ENCODE measurements around the gene LETM1. TPM values are rescaled to one million over a fixed set of nuclear protein-coding genes. Genes with fewer than 3 reads are reported as not detected.

LETM1 gene
- total and polyA plus RNA-seq, 2 experiments from 2014 or later = 23.3 to 68.9 TPM

DNA sequence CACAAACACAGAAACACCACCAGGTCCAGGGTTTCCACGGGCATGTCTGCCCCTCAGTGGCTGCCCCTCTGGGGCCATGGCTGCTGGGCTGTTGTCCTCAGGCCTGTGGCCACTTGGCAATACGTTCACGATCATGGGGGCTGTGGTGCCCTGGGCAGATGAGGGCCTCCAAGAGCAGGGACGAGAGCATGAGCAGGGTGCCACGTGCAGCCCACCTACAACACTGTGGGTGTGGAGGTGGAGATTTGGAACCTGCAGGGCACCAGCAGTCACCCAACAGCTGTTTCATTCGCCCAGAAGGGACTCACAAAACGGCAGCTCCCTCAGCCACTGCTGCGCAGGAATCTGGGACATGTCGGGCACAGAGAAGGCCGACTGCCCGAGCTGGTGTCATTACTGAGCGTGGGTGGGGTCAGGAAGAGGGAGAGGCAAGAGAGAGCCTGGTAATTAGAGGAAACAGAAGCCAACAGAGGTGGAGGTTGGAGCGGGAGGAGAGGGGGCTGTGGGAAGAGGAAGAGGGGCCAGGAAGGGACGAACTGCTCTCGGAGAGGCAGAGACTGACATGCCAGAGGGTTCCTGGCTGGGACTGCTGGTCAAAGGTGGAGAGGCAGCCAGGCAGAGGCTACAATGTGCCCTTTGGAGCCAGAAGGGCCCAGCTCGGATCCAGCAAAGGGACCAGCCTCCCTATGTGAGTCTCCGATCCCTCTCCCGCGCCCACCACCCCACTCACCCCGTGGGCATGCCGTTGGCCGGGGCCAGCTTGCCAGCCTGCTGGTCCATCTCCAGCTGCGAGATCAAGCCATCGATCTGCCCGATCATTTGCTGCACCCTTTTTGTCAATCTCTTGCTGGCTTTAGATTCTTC is 39.7 kb downstream of the LETM1 start (continued):
- no peak for TF ChIP-seq ZNF114 (CRISPR knock-in tag; IDR thresholded peaks at IDR 0.05)
- no peak for TF ChIP-seq EZH2phosphoT487 (IDR thresholded peaks at IDR 0.05; ENCODE audit: unreplicated experiment)
- no peak for TF ChIP-seq EZH2 (IDR thresholded peaks at IDR 0.05; ENCODE audit: low read depth, unreplicated experiment)
- TF ChIP-seq ZNF331 (CRISPR knock-in tag; IDR thresholded peaks at IDR 0.05; ENCODE audit: low read depth) = no peak
- TF ChIP-seq, protein P1, sequence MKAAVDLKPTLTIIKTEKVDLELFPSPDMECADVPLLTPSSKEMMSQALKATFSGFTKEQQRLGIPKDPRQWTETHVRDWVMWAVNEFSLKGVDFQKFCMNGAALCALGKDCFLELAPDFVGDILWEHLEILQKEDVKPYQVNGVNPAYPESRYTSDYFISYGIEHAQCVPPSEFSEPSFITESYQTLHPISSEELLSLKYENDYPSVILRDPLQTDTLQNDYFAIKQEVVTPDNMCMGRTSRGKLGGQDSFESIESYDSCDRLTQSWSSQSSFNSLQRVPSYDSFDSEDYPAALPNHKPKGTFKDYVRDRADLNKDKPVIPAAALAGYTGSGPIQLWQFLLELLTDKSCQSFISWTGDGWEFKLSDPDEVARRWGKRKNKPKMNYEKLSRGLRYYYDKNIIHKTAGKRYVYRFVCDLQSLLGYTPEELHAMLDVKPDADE (IDR thresholded peaks at IDR 0.05) = no peak
- TF ChIP-seq STAT1 (IDR thresholded peaks at IDR 0.05; ENCODE audit: unreplicated experiment) = no peak
- no peak for TF ChIP-seq NANOG (IDR thresholded peaks at IDR 0.05; ENCODE audit: borderline replicate concordance)

DNA sequence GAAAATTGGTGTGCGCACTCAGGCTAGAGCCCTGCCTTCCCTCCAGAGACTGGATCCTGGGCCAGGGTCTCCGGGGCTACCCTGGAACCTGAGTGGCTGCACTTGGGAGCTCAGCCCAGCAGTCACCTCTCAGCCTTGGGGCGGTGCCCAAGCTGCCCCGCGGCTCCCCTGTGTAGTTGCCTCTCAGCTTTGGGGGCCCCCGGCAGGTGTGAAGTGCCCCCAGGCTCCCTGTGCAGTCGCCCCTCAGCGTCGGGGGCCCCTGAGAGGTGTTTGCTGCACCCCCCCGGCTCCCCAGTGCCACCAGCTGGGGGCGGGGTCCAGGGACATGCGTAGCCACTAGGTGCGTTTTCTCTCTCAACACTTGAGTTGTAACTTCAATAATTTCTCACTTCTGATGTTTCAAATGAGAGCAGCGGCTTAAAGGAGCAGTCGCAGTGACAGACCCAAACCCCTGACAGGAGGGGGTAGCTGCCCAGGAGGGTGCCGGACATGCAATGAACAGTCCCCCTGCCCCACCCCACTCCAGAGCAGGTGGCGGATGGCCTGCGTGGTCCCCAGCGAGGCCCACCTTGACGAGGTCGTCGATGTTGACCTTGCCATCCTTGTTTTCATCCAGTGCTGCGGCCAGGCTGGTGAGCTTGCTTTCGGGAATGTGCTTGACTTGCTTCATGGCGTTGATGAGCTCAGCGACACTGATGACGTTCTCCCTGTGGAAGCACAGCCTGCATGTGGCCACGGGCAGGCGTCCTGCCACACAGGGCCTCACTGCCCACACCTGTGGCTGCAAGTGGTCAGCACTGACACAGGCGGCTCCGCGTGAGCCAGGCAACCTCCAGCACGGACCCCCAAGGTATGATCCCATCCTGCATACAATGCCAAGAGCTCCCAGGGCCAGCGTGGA is 40.6 kb downstream of the LETM1 start:
- peaks cover 2% of the 10 kb centered on the region; the same call in 2 of the 3 replicates for H3K4me1 Mint-ChIP-seq
- no peaks in the 10 kb centered on the region for H3K79me2 ChIP-seq (replicated peaks; ENCODE audit: insufficient read depth)
- H3K4me1 ChIP-seq (ENCODE audit: insufficient read depth) = no peaks in the 10 kb centered on the region
- ATAC-seq (no peak), DNase-seq (ENCODE audit: low spot score) (no peak)
- H2AFZ ChIP-seq = no peak overlapping the region
- no peak overlapping the region for H3K27ac Mint-ChIP-seq
- no peak for TF ChIP-seq NANOG (IDR thresholded peaks at IDR 0.05; ENCODE audit: borderline replicate concordance)
- TF ChIP-seq JUNB (IDR thresholded peaks at IDR 0.05; ENCODE audit: unreplicated experiment) = no peak
- TF ChIP-seq ZNF114 (CRISPR knock-in tag; IDR thresholded peaks at IDR 0.05) = no peak
- no peak for TF ChIP-seq ZNF331 (CRISPR knock-in tag; IDR thresholded peaks at IDR 0.05; ENCODE audit: low read depth)
- TF ChIP-seq POLR2AphosphoS5 (IDR thresholded peaks at IDR 0.05; ENCODE audit: low read depth) = no peak
- no peak for TF ChIP-seq EZH2phosphoT487 (IDR thresholded peaks at IDR 0.05; ENCODE audit: unreplicated experiment)
- no peak for TF ChIP-seq STAT1 (IDR thresholded peaks at IDR 0.05; ENCODE audit: unreplicated experiment)
- TF ChIP-seq, protein P1 (IDR thresholded peaks at IDR 0.05) = no peak
- TF ChIP-seq, protein P2, sequence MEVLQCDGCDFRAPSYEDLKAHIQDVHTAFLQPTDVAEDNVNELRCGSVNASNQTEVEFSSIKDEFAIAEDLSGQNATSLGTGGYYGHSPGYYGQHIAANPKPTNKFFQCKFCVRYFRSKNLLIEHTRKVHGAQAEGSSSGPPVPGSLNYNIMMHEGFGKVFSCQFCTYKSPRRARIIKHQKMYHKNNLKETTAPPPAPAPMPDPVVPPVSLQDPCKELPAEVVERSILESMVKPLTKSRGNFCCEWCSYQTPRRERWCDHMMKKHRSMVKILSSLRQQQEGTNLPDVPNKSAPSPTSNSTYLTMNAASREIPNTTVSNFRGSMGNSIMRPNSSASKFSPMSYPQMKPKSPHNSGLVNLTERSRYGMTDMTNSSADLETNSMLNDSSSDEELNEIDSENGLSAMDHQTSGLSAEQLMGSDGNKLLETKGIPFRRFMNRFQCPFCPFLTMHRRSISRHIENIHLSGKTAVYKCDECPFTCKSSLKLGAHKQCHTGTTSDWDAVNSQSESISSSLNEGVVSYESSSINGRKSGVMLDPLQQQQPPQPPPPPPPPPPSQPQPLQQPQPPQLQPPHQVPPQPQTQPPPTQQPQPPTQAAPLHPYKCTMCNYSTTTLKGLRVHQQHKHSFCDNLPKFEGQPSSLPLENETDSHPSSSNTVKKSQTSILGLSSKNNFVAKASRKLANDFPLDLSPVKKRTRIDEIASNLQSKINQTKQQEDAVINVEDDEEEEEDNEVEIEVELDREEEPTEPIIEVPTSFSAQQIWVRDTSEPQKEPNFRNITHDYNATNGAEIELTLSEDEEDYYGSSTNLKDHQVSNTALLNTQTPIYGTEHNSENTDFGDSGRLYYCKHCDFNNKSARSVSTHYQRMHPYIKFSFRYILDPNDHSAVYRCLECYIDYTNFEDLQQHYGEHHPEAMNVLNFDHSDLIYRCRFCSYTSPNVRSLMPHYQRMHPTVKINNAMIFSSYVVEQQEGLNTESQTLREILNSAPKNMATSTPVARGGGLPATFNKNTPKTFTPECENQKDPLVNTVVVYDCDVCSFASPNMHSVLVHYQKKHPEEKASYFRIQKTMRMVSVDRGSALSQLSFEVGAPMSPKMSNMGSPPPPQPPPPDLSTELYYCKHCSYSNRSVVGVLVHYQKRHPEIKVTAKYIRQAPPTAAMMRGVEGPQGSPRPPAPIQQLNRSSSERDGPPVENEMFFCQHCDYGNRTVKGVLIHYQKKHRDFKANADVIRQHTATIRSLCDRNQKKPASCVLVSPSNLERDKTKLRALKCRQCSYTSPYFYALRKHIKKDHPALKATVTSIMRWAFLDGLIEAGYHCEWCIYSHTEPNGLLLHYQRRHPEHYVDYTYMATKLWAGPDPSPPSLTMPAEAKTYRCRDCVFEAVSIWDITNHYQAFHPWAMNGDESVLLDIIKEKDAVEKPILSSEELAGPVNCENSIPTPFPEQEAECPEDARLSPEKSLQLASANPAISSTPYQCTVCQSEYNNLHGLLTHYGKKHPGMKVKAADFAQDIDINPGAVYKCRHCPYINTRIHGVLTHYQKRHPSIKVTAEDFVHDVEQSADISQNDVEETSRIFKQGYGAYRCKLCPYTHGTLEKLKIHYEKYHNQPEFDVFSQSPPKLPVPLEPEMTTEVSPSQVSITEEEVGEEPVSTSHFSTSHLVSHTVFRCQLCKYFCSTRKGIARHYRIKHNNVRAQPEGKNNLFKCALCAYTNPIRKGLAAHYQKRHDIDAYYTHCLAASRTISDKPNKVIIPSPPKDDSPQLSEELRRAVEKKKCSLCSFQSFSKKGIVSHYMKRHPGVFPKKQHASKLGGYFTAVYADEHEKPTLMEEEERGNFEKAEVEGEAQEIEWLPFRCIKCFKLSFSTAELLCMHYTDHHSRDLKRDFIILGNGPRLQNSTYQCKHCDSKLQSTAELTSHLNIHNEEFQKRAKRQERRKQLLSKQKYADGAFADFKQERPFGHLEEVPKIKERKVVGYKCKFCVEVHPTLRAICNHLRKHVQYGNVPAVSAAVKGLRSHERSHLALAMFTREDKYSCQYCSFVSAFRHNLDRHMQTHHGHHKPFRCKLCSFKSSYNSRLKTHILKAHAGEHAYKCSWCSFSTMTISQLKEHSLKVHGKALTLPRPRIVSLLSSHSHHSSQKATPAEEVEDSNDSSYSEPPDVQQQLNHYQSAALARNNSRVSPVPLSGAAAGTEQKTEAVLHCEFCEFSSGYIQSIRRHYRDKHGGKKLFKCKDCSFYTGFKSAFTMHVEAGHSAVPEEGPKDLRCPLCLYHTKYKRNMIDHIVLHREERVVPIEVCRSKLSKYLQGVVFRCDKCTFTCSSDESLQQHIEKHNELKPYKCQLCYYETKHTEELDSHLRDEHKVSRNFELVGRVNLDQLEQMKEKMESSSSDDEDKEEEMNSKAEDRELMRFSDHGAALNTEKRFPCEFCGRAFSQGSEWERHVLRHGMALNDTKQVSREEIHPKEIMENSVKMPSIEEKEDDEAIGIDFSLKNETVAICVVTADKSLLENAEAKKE (CRISPR knock-in tag; IDR thresholded peaks at IDR 0.05) = no peak
- TF ChIP-seq, protein P3, sequence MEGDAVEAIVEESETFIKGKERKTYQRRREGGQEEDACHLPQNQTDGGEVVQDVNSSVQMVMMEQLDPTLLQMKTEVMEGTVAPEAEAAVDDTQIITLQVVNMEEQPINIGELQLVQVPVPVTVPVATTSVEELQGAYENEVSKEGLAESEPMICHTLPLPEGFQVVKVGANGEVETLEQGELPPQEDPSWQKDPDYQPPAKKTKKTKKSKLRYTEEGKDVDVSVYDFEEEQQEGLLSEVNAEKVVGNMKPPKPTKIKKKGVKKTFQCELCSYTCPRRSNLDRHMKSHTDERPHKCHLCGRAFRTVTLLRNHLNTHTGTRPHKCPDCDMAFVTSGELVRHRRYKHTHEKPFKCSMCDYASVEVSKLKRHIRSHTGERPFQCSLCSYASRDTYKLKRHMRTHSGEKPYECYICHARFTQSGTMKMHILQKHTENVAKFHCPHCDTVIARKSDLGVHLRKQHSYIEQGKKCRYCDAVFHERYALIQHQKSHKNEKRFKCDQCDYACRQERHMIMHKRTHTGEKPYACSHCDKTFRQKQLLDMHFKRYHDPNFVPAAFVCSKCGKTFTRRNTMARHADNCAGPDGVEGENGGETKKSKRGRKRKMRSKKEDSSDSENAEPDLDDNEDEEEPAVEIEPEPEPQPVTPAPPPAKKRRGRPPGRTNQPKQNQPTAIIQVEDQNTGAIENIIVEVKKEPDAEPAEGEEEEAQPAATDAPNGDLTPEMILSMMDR (conservative IDR thresholded peaks at IDR 0.05; ENCODE audit: low read depth in 2 of 2) = no peak
- no peaks in the 10 kb centered on the region for H3K27me3 ChIP-seq (ENCODE audit: insufficient read depth)
- no peak overlapping the region for H3K4me3 Mint-ChIP-seq
- H3K9me2 ChIP-seq (ENCODE audit: insufficient read depth) = no peaks in the 10 kb centered on the region
- H3K4me3 ChIP-seq = no peak overlapping the region
- H3K27me3 Mint-ChIP-seq (ENCODE audit: insufficient read depth, low read depth, poor library complexity) = peaks cover 5% of the 10 kb centered on the region
- peaks cover 20% of the 10 kb centered on the region for H3K36me3 ChIP-seq (ENCODE audit: insufficient read depth)
- H3K27ac ChIP-seq (ENCODE audit: low read depth) = no peak overlapping the region
- H3K9me3 Mint-ChIP-seq = no peaks in the 10 kb centered on the region
- 0 out of 2 replicates have a peak, but pooled peaks cover 4% of the 10 kb centered on the region for H3F3A ChIP-seq (replicated peaks; ENCODE audit: low read depth)
- peaks cover 7% of the 10 kb centered on the region; the same call in 1 of the 2 replicates for H4K20me1 ChIP-seq (replicated peaks; ENCODE audit: insufficient read depth)
- H3K36me3 Mint-ChIP-seq (ENCODE audit: low read depth) = peaks cover 42% of the 10 kb centered on the region
- no peak overlapping the region for H3K4me2 ChIP-seq

All from GM23338 (cell line).